AG09319 (cell line): Measurements from ENCODE around the gene RBBP8.

Experiments used
- DNase-seq: peaks from one replicate; pipeline ENCODE4 v3.0.0-alpha.2; 2010; ENCODE audit warnings: low read depth; ENCODE audit errors: extremely low read depth
- TF ChIP-seq, protein P1 (sequence below): IDR thresholded peaks from 2 replicates; pipeline ENCODE4 v1.5.1; 2011; ENCODE audit warnings: low read depth, mild to moderate bottlenecking, inconsistent platforms, low read length, moderate library complexity

RBBP8 gene

DNA sequence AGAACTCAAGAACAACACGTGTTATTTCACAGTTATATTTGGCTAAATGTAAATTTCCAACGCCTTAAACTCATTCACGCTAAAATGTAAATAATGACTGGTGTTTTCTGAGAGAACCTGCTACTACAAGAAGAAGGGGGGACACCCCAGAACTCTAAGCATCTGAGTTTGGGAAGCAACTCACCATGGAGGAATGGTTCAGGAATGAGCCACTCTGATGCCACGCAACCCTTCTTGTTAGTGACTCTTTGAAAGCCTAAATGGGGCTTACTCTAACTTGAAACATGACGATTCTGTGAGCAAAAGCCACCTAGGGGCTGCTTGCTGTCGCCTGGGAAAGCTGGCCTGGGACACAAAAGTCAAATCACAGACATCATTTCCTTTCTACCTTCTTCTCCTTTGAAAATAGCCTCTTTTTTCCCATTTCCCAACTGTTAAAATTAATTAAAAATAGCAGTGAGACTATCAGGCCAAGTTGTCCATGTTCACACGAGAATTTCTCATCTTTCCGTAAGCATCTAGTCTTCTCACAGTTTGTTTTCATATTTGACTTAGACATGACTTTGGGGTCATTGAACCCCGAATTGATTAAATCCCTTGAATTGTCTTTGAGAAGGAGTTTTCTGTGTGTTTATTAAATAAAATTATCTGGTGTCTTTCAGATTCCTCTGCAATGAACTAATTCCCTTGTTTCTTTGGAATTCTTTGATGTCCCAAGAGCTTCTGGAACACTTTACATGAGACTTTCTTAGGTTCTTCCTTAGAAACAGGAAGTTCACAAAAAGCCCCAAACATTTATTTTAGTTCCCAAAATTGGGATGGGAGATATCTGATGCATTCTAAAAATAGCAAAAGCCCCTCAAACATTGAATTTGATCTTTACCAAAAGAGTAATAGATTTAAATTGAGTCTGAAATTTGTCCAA is 126.7 kb downstream of the RBBP8 start:
- DNase-seq, result no peak
- TF ChIP-seq, protein P1, sequence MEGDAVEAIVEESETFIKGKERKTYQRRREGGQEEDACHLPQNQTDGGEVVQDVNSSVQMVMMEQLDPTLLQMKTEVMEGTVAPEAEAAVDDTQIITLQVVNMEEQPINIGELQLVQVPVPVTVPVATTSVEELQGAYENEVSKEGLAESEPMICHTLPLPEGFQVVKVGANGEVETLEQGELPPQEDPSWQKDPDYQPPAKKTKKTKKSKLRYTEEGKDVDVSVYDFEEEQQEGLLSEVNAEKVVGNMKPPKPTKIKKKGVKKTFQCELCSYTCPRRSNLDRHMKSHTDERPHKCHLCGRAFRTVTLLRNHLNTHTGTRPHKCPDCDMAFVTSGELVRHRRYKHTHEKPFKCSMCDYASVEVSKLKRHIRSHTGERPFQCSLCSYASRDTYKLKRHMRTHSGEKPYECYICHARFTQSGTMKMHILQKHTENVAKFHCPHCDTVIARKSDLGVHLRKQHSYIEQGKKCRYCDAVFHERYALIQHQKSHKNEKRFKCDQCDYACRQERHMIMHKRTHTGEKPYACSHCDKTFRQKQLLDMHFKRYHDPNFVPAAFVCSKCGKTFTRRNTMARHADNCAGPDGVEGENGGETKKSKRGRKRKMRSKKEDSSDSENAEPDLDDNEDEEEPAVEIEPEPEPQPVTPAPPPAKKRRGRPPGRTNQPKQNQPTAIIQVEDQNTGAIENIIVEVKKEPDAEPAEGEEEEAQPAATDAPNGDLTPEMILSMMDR, result no peak

DNA sequence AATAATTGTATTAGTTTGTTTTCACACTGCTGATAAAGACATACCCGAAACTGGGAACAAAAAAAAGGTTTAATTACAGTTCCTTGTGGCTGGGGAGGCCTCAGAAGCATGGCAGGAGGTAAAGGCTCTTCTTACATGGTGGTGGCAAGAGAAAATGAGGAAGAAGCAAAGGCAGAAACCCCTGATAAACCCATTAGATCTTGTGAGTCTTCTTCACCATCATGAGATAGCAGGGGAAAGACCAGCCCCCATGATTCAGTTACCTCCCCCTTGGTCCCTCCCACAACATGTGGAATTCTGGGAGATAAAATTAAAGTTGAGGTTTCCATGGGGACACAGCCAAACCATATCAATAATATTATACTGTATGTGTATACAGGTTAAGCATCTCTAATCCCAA is 128.9 kb downstream of the RBBP8 start:
- no peak for DNase-seq
- TF ChIP-seq, protein P1, result no peak

- DNase-seq, result no peak
- TF ChIP-seq, protein P1, result no peak
Measured at GRCh38 chr18:23063502-23063901, 130.4 kb downstream of the RBBP8 start.

DNA sequence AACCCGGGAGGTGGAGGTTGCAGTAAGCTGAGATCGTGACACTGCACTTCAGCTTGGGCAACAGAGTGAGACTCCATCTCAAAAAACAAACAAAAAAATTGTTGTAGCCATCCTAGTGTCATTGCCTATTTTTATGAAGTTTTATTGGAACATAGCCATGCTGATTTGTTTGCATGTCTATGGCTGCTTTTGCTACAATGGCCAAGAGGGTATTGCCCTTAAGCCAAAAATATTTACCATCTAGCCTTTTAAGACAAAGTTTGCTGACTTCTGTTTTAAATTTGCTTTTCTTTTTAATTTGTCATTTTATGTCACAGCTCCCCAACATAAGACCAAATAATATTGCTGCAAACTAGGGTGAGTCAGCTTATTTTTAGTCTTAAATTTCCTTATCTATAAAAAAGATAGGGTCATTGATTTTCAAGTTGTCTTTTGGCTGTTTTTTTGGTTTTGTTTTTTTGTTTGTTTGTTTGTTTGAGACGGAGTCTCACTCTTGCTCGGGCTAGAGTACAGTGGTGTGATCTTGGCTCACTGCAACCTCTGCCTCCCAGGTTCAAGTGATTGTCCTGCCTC is 132.2 kb downstream of the RBBP8 start:
- DNase-seq, result no peak
- TF ChIP-seq, protein P1, result no peak

DNA sequence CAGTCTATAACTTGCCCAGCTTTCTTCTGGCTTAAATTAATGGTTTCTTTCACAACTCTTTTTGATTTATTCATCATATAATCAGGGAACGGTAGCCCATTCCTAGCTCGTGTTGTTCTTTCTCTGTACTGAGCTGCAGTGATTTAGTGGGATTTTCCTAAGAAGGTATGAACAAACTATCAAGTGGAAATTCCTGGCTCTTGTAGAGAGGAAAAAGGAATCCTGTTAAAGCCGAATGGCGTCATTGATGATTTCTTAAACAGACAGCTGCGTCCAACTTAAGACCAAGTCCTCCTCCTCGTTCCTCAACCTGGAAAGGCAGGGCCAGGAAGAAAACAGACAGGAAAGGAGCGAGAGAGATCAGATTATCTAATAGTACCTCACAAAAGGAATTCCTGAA is 132.9 kb downstream of the RBBP8 start:
- TF ChIP-seq, protein P1, result no peak
- DNase-seq, result no peak

- DNase-seq, result no peak
- TF ChIP-seq, protein P1, result no peak
Measured at GRCh38 chr18:23066504-23067039, 133.4 kb downstream of the RBBP8 start.

DNA sequence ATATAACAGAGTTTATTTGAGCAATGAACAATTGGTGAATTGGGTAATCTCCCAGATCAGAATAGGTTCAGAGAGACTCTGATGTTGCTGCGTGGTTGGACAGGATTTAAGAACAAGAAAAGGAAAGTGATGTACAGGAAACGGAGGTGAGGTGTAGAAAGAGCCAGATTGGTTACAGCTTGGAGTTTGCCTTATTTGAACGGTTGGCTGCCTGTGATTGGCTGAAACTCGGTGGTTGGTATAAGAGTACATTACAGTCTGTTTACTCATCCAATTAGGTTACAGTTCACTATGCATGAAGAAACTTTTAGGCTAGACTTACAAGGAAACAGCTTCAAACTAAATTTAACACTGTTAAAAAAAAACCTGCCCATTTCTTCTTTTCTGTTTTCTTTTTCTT is 134.1 kb downstream of the RBBP8 start:
- no peak for DNase-seq

More for the DNA sequence above, 134.1 kb downstream of the RBBP8 start:
- TF ChIP-seq, protein P1, result no peak
